ENCODE measurements around the gene ZNF79.
"Not testable (repeated sequence)": the region's sequence is repeated elsewhere in the genome, so short reads cannot be mapped to it uniquely, and the experiment has no call there.

Gene ZNF79

GRCh38 chr9:127463911-127464310 lies 39.7 kb downstream of the ZNF79 start:
- TF ChIP-seq ZNF8 (CRISPR knock-in tag; IDR thresholded peaks at IDR 0.05) (no peak), PPARA (CRISPR knock-in tag; IDR thresholded peaks at IDR 0.05; ENCODE audit: borderline replicate concordance) (no peak), CREB5 (CRISPR knock-in tag; IDR thresholded peaks at IDR 0.05; ENCODE audit: low read depth) (no peak), POU6F1 (CRISPR knock-in tag; IDR thresholded peaks at IDR 0.05; ENCODE audit: borderline replicate concordance, low read depth) (no peak), ZFP30 (CRISPR knock-in tag; IDR thresholded peaks at IDR 0.05) (no peak), ARNTL (CRISPR knock-in tag; IDR thresholded peaks at IDR 0.05; ENCODE audit: borderline replicate concordance, low read depth) (no peak), SNAI2 (CRISPR knock-in tag; IDR thresholded peaks at IDR 0.05) (no peak), ISL1 (CRISPR knock-in tag; IDR thresholded peaks at IDR 0.05) (no peak)
- TF ChIP-seq, protein P1, sequence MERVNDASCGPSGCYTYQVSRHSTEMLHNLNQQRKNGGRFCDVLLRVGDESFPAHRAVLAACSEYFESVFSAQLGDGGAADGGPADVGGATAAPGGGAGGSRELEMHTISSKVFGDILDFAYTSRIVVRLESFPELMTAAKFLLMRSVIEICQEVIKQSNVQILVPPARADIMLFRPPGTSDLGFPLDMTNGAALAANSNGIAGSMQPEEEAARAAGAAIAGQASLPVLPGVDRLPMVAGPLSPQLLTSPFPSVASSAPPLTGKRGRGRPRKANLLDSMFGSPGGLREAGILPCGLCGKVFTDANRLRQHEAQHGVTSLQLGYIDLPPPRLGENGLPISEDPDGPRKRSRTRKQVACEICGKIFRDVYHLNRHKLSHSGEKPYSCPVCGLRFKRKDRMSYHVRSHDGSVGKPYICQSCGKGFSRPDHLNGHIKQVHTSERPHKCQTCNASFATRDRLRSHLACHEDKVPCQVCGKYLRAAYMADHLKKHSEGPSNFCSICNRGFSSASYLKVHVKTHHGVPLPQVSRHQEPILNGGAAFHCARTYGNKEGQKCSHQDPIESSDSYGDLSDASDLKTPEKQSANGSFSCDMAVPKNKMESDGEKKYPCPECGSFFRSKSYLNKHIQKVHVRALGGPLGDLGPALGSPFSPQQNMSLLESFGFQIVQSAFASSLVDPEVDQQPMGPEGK (CRISPR knock-in tag; IDR thresholded peaks at IDR 0.05; ENCODE audit: borderline replicate concordance): no peak
- no peak; the same call in 2 of the 3 replicates for ATAC-seq

DNA sequence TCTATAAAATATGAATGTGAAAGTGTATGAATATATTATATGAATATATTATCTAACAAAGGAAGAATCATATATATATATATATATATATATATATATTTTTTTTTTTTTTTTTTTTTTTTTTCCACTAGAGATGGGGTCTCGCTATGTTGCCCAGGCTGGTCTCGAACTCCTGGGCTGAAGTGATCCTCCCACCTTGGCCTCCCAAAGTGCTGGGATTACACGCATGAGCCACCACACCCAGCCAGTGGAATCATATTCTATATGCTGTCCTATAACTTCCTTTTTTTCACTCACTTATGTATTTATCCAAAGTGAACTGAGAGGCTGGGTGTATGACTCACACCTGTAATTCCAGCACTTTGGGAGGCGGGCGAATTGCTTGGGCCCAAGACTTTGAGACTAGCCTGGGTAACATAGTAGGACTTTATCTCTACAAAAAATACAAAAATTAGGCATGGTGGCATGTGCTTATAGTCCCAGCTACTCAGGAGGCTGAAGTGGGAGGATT lies 42.3 kb downstream of the ZNF79 start:
- not testable (repeated sequence) for ATAC-seq

DNA sequence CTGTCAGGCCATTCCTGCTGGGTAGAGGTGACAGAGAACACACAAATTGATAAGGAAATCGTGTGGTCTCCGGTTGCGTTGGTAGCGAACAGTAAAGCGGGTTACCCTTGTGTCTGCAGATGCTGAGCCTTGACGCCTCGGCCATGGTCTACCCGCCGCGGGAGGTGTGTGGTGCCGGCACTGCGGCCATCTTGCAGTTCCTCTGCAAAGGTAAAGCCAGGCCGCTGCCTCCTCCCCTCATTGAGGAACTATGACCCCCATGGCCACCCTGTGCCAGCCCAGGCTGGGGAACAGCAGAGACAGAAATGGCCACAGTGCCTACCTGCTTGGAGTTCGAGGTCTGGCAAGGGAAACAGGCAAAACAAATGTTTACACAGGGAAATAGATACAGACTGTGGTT lies 43.4 kb downstream of the ZNF79 start:
- no peak for ATAC-seq
- TF ChIP-seq ISL1 (CRISPR knock-in tag; IDR thresholded peaks at IDR 0.05) (no peak), ARNTL (CRISPR knock-in tag; IDR thresholded peaks at IDR 0.05; ENCODE audit: borderline replicate concordance, low read depth) (no peak), ZC3H10 (CRISPR knock-in tag; IDR thresholded peaks at IDR 0.05) (no peak), ZNF8 (CRISPR knock-in tag; IDR thresholded peaks at IDR 0.05) (no peak), PPARA (CRISPR knock-in tag; IDR thresholded peaks at IDR 0.05; ENCODE audit: borderline replicate concordance) (no peak), GLIS3 (CRISPR knock-in tag; IDR thresholded peaks at IDR 0.05) (no peak), ZFP3 (CRISPR knock-in tag; IDR thresholded peaks at IDR 0.05) (no peak), SNAI2 (CRISPR knock-in tag; IDR thresholded peaks at IDR 0.05) (no peak), CREB5 (CRISPR knock-in tag; IDR thresholded peaks at IDR 0.05; ENCODE audit: low read depth) (no peak), ESRRG (CRISPR knock-in tag; IDR thresholded peaks at IDR 0.05) (no peak), RARB (CRISPR knock-in tag; IDR thresholded peaks at IDR 0.05) (no peak), CSRNP3 (CRISPR knock-in tag; IDR thresholded peaks at IDR 0.05) (no peak), TCF4 (CRISPR knock-in tag; IDR thresholded peaks at IDR 0.05; ENCODE audit: borderline replicate concordance) (no peak), TSHZ2 (CRISPR knock-in tag; IDR thresholded peaks at IDR 0.05) (no peak)

DNA sequence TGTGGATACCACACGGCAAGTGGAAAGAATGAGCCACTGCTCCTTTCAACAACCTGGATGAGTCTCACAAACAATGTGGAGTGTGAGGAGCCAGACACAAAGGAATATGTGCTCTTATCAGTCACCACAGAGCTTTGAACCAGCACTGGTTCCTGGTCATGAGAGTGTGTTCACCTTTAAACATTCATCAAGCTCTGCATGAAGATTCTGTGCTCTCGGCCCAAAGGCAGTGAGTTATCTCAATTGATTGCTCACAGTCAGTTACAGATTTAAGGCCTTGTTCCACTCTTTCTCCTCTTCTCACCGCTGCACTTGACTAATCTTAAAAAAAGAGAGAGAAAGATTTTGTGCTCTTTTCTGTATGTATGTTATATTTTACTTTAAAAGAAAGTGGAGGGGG lies 46.5 kb downstream of the ZNF79 start:
- ATAC-seq: no peak
- TF ChIP-seq RARB (CRISPR knock-in tag; IDR thresholded peaks at IDR 0.05) (no peak), ESRRG (CRISPR knock-in tag; IDR thresholded peaks at IDR 0.05) (no peak), ISL1 (CRISPR knock-in tag; IDR thresholded peaks at IDR 0.05) (no peak), CSRNP3 (CRISPR knock-in tag; IDR thresholded peaks at IDR 0.05) (no peak), TCF4 (CRISPR knock-in tag; IDR thresholded peaks at IDR 0.05; ENCODE audit: borderline replicate concordance) (no peak), CREB5 (CRISPR knock-in tag; IDR thresholded peaks at IDR 0.05; ENCODE audit: low read depth) (no peak), ZNF565 (CRISPR knock-in tag; conservative IDR thresholded peaks at IDR 0.05; ENCODE audit: low read depth) (no peak), ZFP3 (CRISPR knock-in tag; IDR thresholded peaks at IDR 0.05) (no peak), ARNTL (CRISPR knock-in tag; IDR thresholded peaks at IDR 0.05; ENCODE audit: borderline replicate concordance, low read depth) (no peak), SNAI2 (CRISPR knock-in tag; IDR thresholded peaks at IDR 0.05) (no peak)
- TF ChIP-seq, protein P1 (CRISPR knock-in tag; IDR thresholded peaks at IDR 0.05; ENCODE audit: borderline replicate concordance): no peak

All from SK-N-SH treated with all-trans-retinoic acid at 6 μM for 48 hours (cell line).